Gastroesophageal sphincter (tissue), 3 donors: ENCODE measurements around the gene ACO1.

Source experiments
- POLR2A ChIP-seq, 2 donors: fragments of 450-650 bp; IDR thresholded peaks; one replicate each; pipeline ENCODE4 v1.6.1; 2017; ENCODE audit warnings: antibody characterized with exemption in 2 of 2, mild to moderate bottlenecking in 2 of 2, moderate library complexity in 1 of 2
- TF ChIP-seq, protein P1 (sequence below), 4 experiments: fragments of 200-600 bp in 2 of 4; fragments of 450-650 bp in 2 of 4; sonication (generic) in 1 of 4; IDR thresholded peaks; one replicate each; pipeline ENCODE4 v1.5.1; 2017 to 2019; ENCODE audit warnings: antibody characterized with exemption in 4 of 4, mild to moderate bottlenecking in 2 of 4, moderate library complexity in 2 of 4

DNA sequence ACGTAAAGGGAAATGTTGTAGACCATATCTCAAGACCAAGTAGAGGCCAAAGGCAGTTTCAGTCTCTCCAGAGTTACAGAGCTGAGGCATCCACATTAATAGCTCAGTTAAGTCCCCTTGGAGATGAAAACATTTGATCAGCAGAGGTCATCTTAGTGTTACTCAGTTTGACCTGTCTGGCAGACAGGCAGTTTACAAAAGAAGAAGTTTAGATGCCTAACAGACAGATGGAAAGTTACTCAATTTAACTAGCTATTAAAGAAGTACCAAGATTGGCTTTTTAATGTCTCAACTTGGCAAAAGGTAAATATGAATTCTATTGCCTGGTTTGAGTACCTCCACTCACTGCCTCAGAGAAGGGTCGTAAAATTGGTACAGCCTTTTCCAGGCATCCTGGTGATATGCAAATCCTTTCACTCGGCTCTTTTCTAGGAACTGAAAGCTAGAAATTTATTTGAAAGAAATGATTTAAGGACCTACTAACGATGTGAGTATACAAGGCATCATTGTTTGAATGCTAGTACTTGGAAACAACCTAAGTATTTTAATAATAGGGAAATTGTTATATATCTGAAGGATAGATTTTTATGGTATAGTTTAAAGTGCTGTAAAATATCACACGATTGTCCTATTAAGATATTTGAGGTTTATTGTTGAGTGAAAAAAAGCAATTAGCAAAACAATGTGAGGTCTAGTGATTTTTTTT is 14.8 kb downstream of the ACO1 start:
- TF ChIP-seq, protein P1, sequence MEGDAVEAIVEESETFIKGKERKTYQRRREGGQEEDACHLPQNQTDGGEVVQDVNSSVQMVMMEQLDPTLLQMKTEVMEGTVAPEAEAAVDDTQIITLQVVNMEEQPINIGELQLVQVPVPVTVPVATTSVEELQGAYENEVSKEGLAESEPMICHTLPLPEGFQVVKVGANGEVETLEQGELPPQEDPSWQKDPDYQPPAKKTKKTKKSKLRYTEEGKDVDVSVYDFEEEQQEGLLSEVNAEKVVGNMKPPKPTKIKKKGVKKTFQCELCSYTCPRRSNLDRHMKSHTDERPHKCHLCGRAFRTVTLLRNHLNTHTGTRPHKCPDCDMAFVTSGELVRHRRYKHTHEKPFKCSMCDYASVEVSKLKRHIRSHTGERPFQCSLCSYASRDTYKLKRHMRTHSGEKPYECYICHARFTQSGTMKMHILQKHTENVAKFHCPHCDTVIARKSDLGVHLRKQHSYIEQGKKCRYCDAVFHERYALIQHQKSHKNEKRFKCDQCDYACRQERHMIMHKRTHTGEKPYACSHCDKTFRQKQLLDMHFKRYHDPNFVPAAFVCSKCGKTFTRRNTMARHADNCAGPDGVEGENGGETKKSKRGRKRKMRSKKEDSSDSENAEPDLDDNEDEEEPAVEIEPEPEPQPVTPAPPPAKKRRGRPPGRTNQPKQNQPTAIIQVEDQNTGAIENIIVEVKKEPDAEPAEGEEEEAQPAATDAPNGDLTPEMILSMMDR (IDR thresholded peaks at IDR 0.05), result no peak
- no peak for TF ChIP-seq POLR2A (IDR thresholded peaks at IDR 0.05)
